Limb (tissue), 2 donors: ENCODE results near the gene SFXN2.

Experiments
- DNase-seq, 2 donors: peaks; one replicate each; pipeline ENCODE4 v3.0.0-alpha.2; 2016; ENCODE audit errors: extremely low spot score in 2 of 2

The SFXN2 gene

GRCh38 chr10:102776779-102777456, 62.5 kb downstream of the SFXN2 start:
- DNase-seq, result peak; percentile 88 to 92

GRCh38 chr10:102777711-102778453, 63.4 kb downstream of the SFXN2 start:
- peak in 1 of 2 donors; percentile 43 for DNase-seq

- DNase-seq, result no peak
These were observed 64.3 kb downstream of the SFXN2 start for GRCh38 chr10:102778781-102779180.

- DNase-seq, result no peak
These were observed 65.5 kb downstream of the SFXN2 start for GRCh38 chr10:102779680-102780526.

GRCh38 chr10:102780527-102780808, 66.0 kb downstream of the SFXN2 start:
- DNase-seq, result no peak

- DNase-seq, result peak in 1 of 2 donors; percentile 41
These were observed 66.9 kb downstream of the SFXN2 start for GRCh38 chr10:102781090-102781920.

- DNase-seq, result no peak
These were observed 67.6 kb downstream of the SFXN2 start for GRCh38 chr10:102781921-102782557.

- DNase-seq, result peak in 1 of 2 donors; percentile 58
These were observed 68.5 kb downstream of the SFXN2 start for GRCh38 chr10:102782673-102783551.

GRCh38 chr10:102783568-102783967, 69.1 kb downstream of the SFXN2 start:
- no peak for DNase-seq

GRCh38 chr10:102785818-102786217, 71.4 kb downstream of the SFXN2 start:
- DNase-seq, result no peak

- no peak for DNase-seq
These were observed 77.4 kb downstream of the SFXN2 start for GRCh38 chr10:102791754-102792395.
